Measurements from ENCODE around the gene CDH6.
"Not testable (repeated sequence)": the region's sequence is repeated elsewhere in the genome, so short reads cannot be mapped to it uniquely, and the experiment has no call there.

The CDH6 gene

DNA sequence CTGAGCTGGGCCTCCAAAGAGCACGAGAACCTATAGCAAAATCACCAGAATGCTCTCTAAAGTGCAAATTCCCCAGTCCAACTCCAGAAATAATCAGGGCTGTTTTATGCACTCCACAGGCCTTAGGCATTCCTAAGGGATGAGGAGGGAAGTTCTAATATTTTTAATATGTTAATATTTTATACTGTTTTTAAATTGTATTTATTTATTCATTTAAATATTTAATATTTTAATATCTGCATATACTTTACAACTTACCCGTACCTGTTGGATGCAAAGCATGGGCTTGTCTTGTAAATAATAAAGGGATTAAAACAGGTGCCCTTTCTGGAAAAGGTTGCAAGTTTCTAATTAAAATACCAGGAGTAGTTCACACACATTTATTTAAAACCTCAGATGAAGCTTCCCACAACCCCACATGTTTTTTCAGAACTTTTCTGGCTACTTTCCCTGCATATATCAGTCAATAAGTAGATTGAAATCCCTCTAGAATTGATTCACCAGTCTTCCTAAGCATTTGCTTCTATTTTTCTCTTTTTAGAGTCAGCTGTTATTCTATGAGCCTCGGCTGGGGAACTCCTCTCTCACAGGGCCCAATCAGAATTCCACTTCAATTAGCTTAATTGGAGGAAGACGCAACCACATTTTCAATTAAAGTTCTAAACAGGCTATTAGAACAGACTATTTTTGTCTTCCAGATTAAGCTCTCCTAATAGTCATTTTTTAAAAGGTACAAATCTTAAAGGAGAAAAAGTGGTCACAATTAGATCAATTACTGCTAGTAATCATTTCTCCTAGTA lies 140.8 kb downstream of the CDH6 start:
- no peak for DNase-seq

DNA sequence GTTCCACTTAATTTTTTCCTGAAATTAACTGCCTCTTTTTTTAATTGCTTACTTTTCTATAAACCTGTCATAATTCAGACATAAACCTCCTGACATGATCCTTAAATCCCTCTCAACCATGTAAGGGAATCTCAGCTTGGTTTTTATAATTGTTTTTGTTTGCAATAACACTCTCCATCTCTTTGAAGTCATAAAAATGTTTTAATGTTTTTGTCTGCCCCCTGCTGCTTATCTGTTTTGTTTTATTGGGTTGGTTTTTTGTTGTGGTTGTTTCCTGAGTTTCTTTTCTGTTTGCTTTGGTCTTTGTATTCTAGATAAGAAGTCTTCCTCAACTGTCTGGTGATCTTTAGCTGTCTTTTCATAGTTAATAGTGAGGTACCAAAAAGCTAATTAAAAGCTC lies 142.0 kb downstream of the CDH6 start:
- no peak for DNase-seq

GRCh38 chr5:31343946-31344345 lies 150.5 kb downstream of the CDH6 start:
- DNase-seq, result no peak

GRCh38 chr5:31346896-31347551 lies 153.5 kb downstream of the CDH6 start:
- no peak for DNase-seq

- no peak for DNase-seq
Measured at GRCh38 chr5:31347552-31347905, 154.0 kb downstream of the CDH6 start.

DNA sequence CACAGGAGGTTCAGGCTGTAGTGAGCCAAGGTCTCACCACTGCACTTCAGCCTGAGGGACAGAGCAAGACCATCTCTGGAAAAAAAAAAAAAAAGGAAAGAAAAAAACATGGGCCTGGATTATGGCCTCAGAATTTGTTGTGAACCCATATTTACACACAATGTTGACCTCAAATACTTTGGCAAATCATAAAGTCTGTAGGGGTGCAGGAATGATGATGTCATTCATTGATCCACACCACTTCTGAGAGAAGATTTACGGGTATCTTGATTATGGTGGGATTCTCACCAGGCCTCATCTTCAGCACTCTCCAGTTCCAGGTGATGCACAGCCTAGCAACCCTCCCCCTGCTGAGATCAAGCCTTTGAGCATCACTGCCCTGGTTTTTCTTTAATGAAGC lies 156.9 kb downstream of the CDH6 start:
- DNase-seq, result no peak

GRCh38 chr5:31355337-31355736 lies 161.9 kb downstream of the CDH6 start:
- no peak for DNase-seq

GRCh38 chr5:31357038-31357437 lies 163.6 kb downstream of the CDH6 start:
- no peak for DNase-seq

- no peak for DNase-seq
Measured at GRCh38 chr5:31359839-31360238, 166.4 kb downstream of the CDH6 start.

DNA sequence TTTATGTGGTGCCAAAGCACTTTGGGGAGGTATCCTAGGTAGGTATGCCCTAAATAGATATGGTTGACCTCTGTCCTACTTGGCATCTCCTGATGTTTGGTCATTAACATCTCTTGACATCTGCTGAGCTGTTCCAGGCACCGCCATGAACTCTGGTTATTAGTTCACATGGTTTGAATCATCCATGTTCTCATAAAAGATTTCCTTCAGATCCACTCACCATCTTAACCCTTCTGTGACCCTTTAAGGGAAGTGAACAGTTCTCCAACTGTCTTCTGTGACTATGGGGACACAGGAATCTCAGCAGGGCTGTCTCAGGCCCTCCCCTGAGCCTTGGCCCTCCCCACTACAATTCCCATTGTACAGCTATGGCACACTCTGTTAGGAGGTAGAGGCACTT lies 167.7 kb downstream of the CDH6 start:
- DNase-seq, result no peak

- DNase-seq, result not testable (repeated sequence)
Measured at GRCh38 chr5:31361704-31362528, 168.4 kb downstream of the CDH6 start.

DNA sequence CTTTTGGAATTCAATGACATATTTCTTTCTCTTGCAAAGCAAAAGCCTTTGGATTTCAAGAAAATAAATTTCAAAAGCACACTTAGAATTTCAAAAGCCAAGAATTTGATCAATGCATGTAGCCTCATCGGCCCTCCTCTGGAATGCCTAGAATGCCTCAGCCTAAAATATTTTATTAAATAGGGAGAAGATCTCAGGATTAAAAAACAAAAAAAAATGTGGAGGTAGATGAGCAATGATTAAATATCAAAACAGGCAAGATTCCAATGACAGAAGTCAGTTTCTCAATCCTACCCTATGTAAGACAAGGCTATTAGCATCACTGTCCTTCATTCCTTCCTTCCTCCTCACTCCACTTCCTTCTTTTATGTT lies 169.0 kb downstream of the CDH6 start:
- DNase-seq, result no peak

GRCh38 chr5:31362931-31363568 lies 169.6 kb downstream of the CDH6 start:
- DNase-seq, result no peak

DNA sequence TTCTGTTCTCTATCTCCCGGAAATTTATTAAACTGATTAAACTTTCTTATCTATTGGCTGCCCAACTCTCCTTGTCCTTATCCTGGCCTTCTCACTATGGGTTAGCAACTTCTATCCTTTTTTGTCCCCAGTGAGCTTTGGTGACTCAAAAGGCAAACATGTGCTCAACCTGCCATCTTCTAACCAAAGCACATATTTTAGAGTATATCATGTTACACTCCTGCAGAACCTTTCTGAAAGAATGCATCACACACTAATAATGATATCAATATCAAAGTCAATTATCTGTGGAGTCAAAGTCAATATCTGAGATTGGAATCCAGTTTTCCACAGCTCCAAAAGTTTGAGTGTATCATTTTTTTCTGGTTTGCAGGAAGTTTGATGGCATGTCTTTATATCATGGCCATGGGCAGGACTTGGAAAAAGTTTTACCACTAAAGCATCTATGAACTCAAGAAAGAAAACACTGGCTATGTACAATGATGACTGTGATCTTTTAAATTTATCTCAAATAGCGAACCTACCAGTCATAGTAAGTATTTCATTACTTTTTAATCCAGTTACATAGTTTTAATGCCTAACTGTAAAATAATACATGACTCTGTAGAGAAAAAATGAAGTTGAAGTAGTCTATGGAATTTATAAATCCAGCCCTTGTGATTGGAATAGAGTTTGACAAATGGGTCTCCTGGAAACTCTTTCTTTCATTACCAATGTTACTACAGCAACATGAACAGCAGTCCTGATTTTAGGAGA lies 171.6 kb downstream of the CDH6 start:
- no peak for DNase-seq

GRCh38 chr5:31365776-31366175 lies 172.3 kb downstream of the CDH6 start:
- no peak for DNase-seq

DNA sequence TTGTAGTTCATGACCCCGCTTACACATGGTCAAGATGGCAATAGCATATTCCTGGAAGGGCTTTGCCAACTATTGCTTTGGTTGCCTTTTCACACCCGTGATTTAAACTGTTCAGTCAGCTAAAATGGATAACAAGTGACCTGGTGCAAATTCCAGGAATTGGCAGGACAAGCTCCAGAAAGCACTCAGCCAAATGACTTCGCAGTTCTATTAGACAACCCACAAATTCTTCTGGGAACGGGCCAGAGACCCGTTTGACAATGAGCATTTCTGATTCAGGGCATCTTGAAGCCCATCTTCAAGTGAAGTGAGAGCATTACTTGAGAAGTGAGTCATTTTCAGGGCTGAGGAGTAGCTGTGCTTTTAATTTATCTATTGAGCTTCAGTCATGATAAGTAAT lies 173.5 kb downstream of the CDH6 start:
- no peak for DNase-seq

GRCh38 chr5:31372124-31372523 lies 178.6 kb downstream of the CDH6 start:
- DNase-seq, result no peak

DNA sequence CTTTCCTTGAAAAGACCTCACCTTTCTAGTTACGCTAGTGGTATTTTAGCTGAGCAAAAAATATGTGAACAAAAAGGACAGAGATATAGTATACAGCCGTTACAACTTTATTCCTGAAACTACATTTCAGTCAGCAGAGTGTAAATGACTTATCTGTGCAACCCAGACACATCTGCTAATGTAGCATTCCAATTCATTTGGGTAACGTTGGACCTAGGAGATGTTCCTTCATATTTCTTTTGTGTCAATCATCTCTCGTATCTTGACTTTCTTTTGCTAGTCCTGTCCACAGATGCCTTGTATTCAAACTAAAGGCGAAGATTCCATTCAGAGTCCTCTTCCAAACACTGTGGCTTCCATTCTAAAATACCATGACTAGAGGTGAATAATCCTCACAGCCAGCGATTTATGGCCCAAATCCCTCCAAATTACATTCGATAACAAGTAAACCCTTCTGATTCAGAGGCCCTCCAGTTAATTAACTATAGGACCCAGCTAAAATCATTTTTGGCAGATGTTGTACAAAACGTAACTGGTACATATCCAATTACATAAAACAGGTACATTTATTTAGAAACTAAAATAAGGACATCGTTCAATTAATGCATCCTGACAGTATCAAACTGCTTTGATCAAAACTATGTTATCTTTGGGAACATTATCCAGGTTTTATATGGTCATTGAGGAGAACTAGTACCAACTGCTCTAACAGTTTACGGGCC lies 182.7 kb downstream of the CDH6 start:
- DNase-seq, result no peak

GRCh38 chr5:31377274-31377946 lies 183.9 kb downstream of the CDH6 start:
- DNase-seq, result no peak

DNA sequence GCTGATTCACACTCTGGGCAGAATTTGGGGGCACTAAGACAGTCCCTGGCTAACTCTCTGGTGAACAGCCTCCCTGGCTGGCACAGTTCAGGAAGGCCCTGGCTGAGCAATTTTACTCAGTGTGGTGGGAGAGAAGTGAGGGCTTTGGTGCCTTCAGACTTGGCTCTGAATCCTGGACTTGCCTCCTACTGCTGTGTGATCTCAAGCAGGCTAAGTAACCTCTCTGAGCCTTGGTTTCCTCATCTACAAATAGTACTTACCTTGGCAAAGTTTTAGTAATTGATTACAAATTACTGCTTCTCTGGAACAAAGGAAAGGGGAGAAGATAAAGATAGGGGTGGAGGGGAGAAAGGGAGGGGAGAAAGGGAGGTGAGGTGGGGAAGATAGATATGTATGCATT lies 184.7 kb downstream of the CDH6 start:
- DNase-seq, result no peak
